Colonic mucosa (tissue), 4 donors: Measurements from ENCODE around the gene GXYLT2. TPM values are rescaled to one million over a fixed set of nuclear protein-coding genes. Genes with fewer than 3 reads are reported as not detected.

Source experiments
- DNase-seq: peaks from one replicate; pipeline ENCODE4 v3.0.0-alpha.2; 2020
- H3K27ac ChIP-seq: fragments of 200-600 bp; one replicate; pipeline ENCODE4 v1.8.0; 2021
- H3K27me3 ChIP-seq: fragments of 200-600 bp; one replicate; pipeline ENCODE4 v1.8.0; 2021
- H3K36me3 ChIP-seq: fragments of 200-600 bp; one replicate; pipeline ENCODE4 v1.8.0; 2021
- H3K4me1 ChIP-seq: fragments of 200-600 bp; one replicate; pipeline ENCODE4 v1.8.0; 2021; ENCODE audit warnings: mild to moderate bottlenecking
- H3K4me3 ChIP-seq: fragments of 200-600 bp; one replicate; pipeline ENCODE4 v1.8.0; 2021
- H3K9ac ChIP-seq, 2 donors: one replicate each; pipeline ENCODE4 v1.7.0; 2013; ENCODE audit warnings: control low read depth in 2 of 2, low read depth in 2 of 2, low read length in 2 of 2
- H3K9me3 ChIP-seq: fragments of 200-600 bp; one replicate; pipeline ENCODE4 v1.8.0; 2021
- CTCF ChIP-seq: fragments of 200-600 bp; IDR thresholded peaks from one replicate; pipeline ENCODE4 v1.8.0; 2022; ENCODE audit warnings: antibody characterized with exemption, mild to moderate bottlenecking
- intact Hi-C: fragments of 100-400 bp; cut with DNase I; formaldehyde crosslinking; loops from one replicate; pipeline ENCODE4 v1.14.1; 2022
- total RNA-seq, 2 donors: library from RNA; stranded (reverse); fragmentation: NEBNext Ultra II Directional in 1 of 2; extraction: Animal tissue kit (Norgen Biotek cat#: 25700) in 1 of 2; gene quantifications; one replicate each; pipeline ENCODE4 v1.2.1, GENCODE V29; 2021
- donor health status: healthy.
- donor health status: DM: no; HTN: no; CAD: no.
- donor health status: DM: no; HTN: no; CAD: no.

GXYLT2 gene
- total RNA-seq, 2 donors from 2014 or later = 7.3 to 8.4 TPM

DNA sequence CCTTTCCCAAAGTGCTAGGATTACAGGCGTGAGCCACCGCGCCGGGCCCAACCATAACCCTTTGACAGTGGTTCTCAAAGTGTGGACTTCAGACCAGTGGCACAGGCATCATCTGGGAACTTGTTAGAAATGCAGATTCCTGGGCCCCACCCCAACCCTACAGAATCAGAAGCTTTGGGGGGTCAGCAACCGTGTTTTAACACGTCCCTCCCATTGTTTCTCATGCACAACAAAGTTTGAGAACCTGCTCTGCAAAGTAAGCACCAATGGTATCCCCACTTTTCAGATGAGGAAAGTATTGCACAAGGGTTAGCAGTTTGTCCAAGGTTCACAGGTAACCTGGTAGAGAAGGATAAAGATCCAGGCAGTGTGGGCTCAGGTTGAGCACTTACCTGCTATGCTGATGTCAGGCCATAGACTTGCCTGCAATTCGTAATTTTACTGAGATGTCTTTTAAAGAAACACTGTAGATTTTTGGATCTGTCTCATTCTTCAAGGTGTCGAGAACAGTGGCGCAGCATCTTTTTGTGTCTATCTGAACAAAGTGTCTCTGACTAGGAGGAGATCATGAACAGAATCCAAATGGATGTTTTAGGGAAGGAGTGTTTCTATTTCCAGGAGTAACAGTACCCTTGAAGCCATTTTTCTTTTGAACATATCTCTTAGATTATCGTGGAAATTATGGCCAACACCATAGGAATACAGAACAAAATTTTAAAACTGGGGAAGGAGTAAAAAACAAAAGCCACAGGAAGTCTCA is 2.5 kb downstream of the GXYLT2 start:
- no peaks in the 10 kb centered on the region for H3K4me1 ChIP-seq
- H3K9me3 ChIP-seq = no peaks in the 10 kb centered on the region

GRCh38 chr3:72891053-72891855 is 3.4 kb downstream of the GXYLT2 start:
- no peak for TF ChIP-seq CTCF
- intact Hi-C loops = no loop called here
- Histone ChIP-seq H3K4me3 (no peak overlapping the region), H3K27ac (peak overlapping the region; percentile 30), H3K9me3 (no peaks in the 10 kb centered on the region), H3K36me3 (no peaks in the 10 kb centered on the region), H3K27me3 (no peaks in the 10 kb centered on the region), H3K4me1 (no peaks in the 10 kb centered on the region), H3K9ac (peak overlapping the region in 1 of 2 donors; percentile 38)
- DNase-seq = peak; percentile 31

More for the DNA sequence above, 2.5 kb downstream of the GXYLT2 start:
- Histone ChIP-seq H3K27me3 (no peaks in the 10 kb centered on the region), H3K9ac (no peak overlapping the region), H3K27ac (no peak overlapping the region), H3K36me3 (no peaks in the 10 kb centered on the region), H3K4me3 (no peak overlapping the region)
- intact Hi-C loops = no loop called here
- peak; percentile 24 for DNase-seq
- TF ChIP-seq CTCF = no peak

DNA sequence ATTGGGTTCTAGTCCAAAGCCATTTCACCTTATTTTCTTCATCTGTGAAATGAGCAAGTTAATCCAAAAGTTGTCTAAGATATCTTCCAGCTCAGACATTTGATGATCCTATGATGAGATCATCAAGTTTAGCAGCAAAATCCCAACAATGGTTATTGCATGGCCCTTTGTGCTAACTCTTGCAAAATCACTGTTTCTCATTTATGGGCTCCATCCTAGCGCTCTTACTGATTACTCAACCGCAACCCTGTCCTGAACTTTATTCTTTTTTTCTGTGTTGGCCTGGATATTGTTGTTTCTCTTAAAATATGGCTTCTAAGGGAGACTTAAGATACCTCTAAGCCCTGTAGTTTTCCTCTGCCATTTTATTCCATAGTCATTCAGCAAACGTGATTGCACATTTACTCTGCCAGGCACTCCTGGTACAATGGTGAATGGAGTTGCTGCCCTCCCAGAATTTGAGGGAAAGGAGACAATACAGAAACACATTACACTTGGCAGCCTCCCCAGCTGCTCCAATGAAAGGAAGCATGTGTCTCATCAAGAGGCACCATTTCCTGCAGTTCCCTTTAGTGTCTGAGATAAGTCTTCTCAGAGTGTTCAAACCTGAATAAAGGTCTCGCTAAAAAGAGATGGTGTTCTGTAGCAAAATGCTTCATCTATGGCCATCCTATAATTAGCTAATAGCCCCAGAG is 4.4 kb downstream of the GXYLT2 start:
- Histone ChIP-seq H3K27me3 (no peaks in the 10 kb centered on the region), H3K36me3 (no peaks in the 10 kb centered on the region), H3K4me1 (no peaks in the 10 kb centered on the region), H3K9ac (peak overlapping the region in 1 of 2 donors; percentile 38), H3K4me3 (no peak overlapping the region), H3K9me3 (no peaks in the 10 kb centered on the region), H3K27ac (peak overlapping the region; percentile 30)
- DNase-seq = peak; percentile 52
- intact Hi-C loops = no loop called here
- TF ChIP-seq CTCF = no peak

DNA sequence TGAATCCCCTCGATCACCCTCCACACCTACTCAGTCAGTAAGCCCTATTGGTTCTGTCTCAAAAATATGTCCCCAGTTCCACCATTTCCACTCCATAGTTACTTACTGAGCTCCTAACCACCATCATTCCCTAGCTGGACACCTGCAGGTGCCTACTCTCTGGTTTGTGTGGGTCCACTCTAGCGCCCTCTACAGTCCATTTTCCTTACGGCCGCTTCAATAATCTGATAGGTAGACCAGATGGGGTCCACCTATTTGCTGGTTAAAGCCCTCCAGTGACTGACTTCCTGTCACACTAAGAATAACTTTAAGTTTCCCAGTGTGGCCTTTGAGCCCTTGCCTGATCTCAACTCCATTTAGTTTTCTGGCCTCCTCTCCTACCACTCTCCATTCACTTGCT is 5.0 kb downstream of the GXYLT2 start:
- peak; percentile 24 for DNase-seq
- Histone ChIP-seq H3K4me1 (no peaks in the 10 kb centered on the region), H3K36me3 (no peaks in the 10 kb centered on the region), H3K27ac (no peak overlapping the region), H3K9me3 (no peaks in the 10 kb centered on the region), H3K27me3 (no peaks in the 10 kb centered on the region), H3K9ac (no peak overlapping the region), H3K4me3 (no peak overlapping the region)
- intact Hi-C loops = no loop called here
- TF ChIP-seq CTCF = no peak

GRCh38 chr3:72894976-72895552 is 7.2 kb downstream of the GXYLT2 start:
- no peaks in the 10 kb centered on the region for H3K27me3 ChIP-seq
- DNase-seq = no peak
- no peak overlapping the region for H3K4me3 ChIP-seq
- no peaks in the 10 kb centered on the region for H3K4me1 ChIP-seq
- intact Hi-C loops = no loop called here
- no peaks in the 10 kb centered on the region for H3K9me3 ChIP-seq
- TF ChIP-seq CTCF = no peak
- no peak overlapping the region for H3K27ac ChIP-seq
- no peaks in the 10 kb centered on the region for H3K36me3 ChIP-seq
- no peak overlapping the region for H3K9ac ChIP-seq
